DND-41 (cell line): Measurements from ENCODE around the gene SP140.
"Not testable (repeated sequence)": the region's sequence is repeated elsewhere in the genome, so short reads cannot be mapped to it uniquely, and the experiment has no call there.

Experiments
- ATAC-seq: fragments of 200-7000 bp; cut with Tn5 transposase; 3 replicates; pipeline ENCODE4 v1.9.1; 2021; ENCODE audit warnings: low read depth; ENCODE audit not compliant: insufficient read depth
- DNase-seq: peaks from one replicate; pipeline ENCODE4 v3.0.0-alpha.2; 2020
- H2AFZ ChIP-seq: 2 replicates; pipeline ENCODE4 v1.6.0; 2012; ENCODE audit warnings: low read depth, low read length
- H3K27ac ChIP-seq: 2 replicates; pipeline ENCODE4 v1.5.1; 2012; ENCODE audit warnings: low read length, inconsistent platforms
- H3K27me3 ChIP-seq: fragments of 200-600 bp; sonication (generic); 2 replicates; pipeline ENCODE4 v1.6.0; 2012; ENCODE audit warnings: low read length, mild to moderate bottlenecking, inconsistent platforms; ENCODE audit not compliant: insufficient read depth, poor library complexity
- H3K36me3 ChIP-seq: 2 replicates; pipeline ENCODE4 v1.5.1; 2012; ENCODE audit warnings: low read length, inconsistent platforms; ENCODE audit not compliant: insufficient read depth
- H3K4me1 ChIP-seq: 2 replicates; pipeline ENCODE4 v1.5.1; 2012; ENCODE audit warnings: mild to moderate bottlenecking, low read length; ENCODE audit not compliant: insufficient read depth
- H3K4me2 ChIP-seq: 2 replicates; pipeline ENCODE4 v1.6.0; 2012; ENCODE audit warnings: mild to moderate bottlenecking, moderate library complexity, low read length, inconsistent platforms; ENCODE audit not compliant: insufficient read depth
- H3K4me3 ChIP-seq, 2 experiments: fragments of 200-600 bp in 1 of 2; shearing (Covaris generic) in 1 of 2; 2 replicates each; pipeline ENCODE4 v1.5.1; 2012 to 2016; ENCODE audit warnings: inconsistent platforms in 2 of 2, low read length in 2 of 2, mild to moderate bottlenecking in 2 of 2, low read depth in 1 of 2, moderate library complexity in 1 of 2
- H3K79me2 ChIP-seq: 2 replicates; pipeline ENCODE4 v1.6.0; 2012; ENCODE audit warnings: low read length, inconsistent platforms; ENCODE audit not compliant: insufficient read depth
- H3K9ac ChIP-seq: 2 replicates; pipeline ENCODE4 v1.6.0; 2012; ENCODE audit warnings: low read depth, mild to moderate bottlenecking, inconsistent platforms, low read length, moderate library complexity
- H3K9me3 ChIP-seq: 2 replicates; pipeline ENCODE4 v1.5.1; 2012; ENCODE audit warnings: low read length, moderate library complexity, mild to moderate bottlenecking, inconsistent platforms; ENCODE audit not compliant: insufficient read depth, severe bottlenecking
- H4K20me1 ChIP-seq: 2 replicates; pipeline ENCODE4 v1.6.0; 2012; ENCODE audit warnings: low read length; ENCODE audit not compliant: insufficient read depth
- EZH2 ChIP-seq: IDR thresholded peaks from 3 replicates; pipeline ENCODE4 v1.6.1; 2012; ENCODE audit warnings: borderline replicate concordance, low read depth, mild to moderate bottlenecking, moderate library complexity, low read length, inconsistent platforms; ENCODE audit not compliant: severe bottlenecking
- TF ChIP-seq, protein P1 (sequence below): IDR thresholded peaks from 2 replicates; pipeline ENCODE4 v1.5.1; 2012; ENCODE audit warnings: borderline replicate concordance, low read length, moderate library complexity, mild to moderate bottlenecking; ENCODE audit not compliant: poor library complexity, severe bottlenecking; ENCODE audit errors: extremely low read depth

The SP140 gene

DNA sequence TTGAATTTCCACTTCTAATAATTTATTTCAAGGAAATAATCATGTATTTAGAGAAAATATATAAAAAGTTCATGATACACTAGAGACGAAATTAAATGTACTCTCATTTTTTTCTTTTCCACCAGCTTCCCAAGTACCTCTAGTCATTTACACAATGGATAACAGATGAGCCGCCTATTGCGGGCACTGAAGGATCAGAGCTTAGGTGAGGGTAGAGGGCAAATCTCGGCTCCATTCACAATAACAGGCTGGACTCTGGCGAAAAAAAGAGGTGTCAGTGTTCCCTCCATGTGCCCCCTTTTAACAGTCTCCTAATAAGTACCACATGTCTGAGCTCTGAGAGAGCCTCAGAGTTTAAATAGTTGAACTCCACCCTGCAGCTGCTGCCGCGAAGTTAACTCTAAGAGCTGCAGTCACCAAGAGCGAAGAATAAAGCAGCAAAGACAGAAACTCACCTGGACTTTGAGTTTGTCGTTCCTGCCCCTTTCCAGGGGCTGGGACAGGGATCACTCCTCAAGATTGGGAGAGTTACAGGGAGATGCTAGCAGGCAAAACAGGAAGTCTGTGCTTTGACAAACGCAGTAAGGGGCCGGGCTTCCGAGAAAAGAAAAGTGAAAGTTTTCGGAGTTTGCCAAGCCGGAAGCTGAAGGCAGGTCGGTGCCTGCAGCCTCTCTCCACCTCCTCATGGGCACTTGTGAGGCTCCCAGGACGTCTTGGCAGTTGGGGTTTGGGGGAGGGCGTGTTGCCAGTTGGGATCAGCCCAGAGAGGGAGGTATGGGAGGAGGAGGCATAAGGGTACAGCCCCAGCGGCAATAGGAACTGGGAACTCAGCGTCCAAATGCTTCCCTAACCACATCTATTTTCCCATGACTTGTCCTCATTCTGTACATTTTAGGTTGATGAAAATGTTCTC lies 5.9 kb upstream of the SP140 start, which contains the start of gene SP110:
Gene SP110, minus strand, starts transcription at position 566 of the 913 bp plus-strand sequence. CDS start 3,057 bp downstream, outside the sequence.
- Histone ChIP-seq H3K4me3 (peak within 1 kb of the TSS; percentile 48 to 72), H3K9me3 (no peaks in the 10 kb centered on the region), H3K36me3 (peaks cover 26% of the 10 kb centered on the region), H3K9ac (peak within 1 kb of the TSS; percentile 54), H3K27ac (peak within 1 kb of the TSS; percentile 90), H3K4me1 (peaks cover 42% of the 10 kb centered on the region), H2AFZ (peak within 1 kb of the TSS; percentile 75), H4K20me1 (no peaks in the 10 kb centered on the region), H3K27me3 (no peaks in the 10 kb centered on the region), H3K4me2 (peak within 1 kb of the TSS; percentile 79), H3K79me2 (peaks cover 39% of the 10 kb centered on the region)
- DNase-seq (peak; percentile 92), ATAC-seq (peak; percentile 94)
- TF ChIP-seq, protein P1, sequence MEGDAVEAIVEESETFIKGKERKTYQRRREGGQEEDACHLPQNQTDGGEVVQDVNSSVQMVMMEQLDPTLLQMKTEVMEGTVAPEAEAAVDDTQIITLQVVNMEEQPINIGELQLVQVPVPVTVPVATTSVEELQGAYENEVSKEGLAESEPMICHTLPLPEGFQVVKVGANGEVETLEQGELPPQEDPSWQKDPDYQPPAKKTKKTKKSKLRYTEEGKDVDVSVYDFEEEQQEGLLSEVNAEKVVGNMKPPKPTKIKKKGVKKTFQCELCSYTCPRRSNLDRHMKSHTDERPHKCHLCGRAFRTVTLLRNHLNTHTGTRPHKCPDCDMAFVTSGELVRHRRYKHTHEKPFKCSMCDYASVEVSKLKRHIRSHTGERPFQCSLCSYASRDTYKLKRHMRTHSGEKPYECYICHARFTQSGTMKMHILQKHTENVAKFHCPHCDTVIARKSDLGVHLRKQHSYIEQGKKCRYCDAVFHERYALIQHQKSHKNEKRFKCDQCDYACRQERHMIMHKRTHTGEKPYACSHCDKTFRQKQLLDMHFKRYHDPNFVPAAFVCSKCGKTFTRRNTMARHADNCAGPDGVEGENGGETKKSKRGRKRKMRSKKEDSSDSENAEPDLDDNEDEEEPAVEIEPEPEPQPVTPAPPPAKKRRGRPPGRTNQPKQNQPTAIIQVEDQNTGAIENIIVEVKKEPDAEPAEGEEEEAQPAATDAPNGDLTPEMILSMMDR: no peak
- TF ChIP-seq EZH2: no peak

DNA sequence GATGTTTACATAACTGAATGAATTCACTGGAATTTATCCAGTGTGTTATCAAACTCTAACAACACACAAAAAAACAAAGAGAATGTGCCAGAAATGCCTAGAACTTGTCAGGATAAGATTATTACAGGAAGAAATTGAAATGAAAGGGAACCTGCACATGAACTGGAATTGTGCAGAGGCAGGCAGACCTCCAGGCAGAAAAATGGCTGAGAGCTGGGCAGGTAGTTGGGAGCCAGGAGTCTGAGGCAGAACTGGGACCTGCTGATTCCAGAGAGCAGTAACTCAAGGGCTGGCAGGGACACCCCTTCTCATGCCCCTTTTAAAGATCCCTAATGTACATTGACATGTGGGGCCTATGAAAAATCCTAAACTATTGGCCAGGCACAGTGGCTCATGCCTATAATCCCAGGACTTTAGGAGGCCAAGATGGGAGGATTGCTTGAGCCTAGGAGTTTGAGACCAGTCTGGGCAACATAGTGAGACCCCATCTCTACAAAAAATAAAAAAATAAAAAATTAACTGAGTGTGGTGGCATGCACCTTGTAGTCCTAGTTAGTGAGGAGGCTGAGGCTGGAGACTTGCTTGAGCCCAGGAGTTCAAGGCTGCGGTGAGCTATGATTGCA lies 5.1 kb upstream of the SP140 start:
- H3K4me1 ChIP-seq: peaks cover 42% of the 10 kb centered on the region
- H3K27me3 ChIP-seq: no peaks in the 10 kb centered on the region
- peak overlapping the region; percentile 90 for H3K27ac ChIP-seq
- H3K9ac ChIP-seq: peak overlapping the region; percentile 54
- TF ChIP-seq, protein P1: no peak
- no peak for TF ChIP-seq EZH2
- H4K20me1 ChIP-seq: no peaks in the 10 kb centered on the region
- H2AFZ ChIP-seq: peak overlapping the region; percentile 75
- DNase-seq: no peak
- peak overlapping the region; percentile 79 for H3K4me2 ChIP-seq
- no peaks in the 10 kb centered on the region for H3K9me3 ChIP-seq
- H3K36me3 ChIP-seq: peaks cover 18% of the 10 kb centered on the region
- no peak for ATAC-seq
- H3K79me2 ChIP-seq: peaks cover 39% of the 10 kb centered on the region
- H3K4me3 ChIP-seq: peak overlapping the region; percentile 48 to 72; a peak in 3 of 4 replicates

DNA sequence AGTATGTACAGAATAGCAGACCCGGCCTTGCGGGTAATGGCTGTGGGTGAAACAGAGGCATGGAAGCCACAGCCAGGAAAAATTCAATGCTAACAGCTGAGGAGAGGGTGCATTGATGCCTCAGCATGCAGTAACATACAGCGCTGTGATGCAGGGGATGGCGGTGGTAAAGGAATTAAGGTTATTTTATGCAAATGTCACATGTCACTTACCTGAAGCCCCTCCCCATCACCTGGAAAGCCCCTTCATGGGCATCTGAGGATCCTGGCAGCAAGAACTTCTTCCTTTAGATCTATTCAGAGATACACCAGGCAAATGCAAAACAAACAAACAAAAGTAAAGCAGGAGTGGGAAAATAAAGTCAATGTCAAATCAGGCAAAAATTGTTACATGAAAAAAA lies 4.0 kb upstream of the SP140 start:
- H3K9ac ChIP-seq: no peak overlapping the region
- H4K20me1 ChIP-seq: no peaks in the 10 kb centered on the region
- H3K4me3 ChIP-seq: no peak overlapping the region
- peaks cover 37% of the 10 kb centered on the region for H3K4me1 ChIP-seq
- H3K27me3 ChIP-seq: no peaks in the 10 kb centered on the region
- no peaks in the 10 kb centered on the region for H3K9me3 ChIP-seq
- H2AFZ ChIP-seq: no peak overlapping the region; the same call in 1 of the 2 replicates
- no peak for TF ChIP-seq EZH2
- TF ChIP-seq, protein P1: no peak
- H3K79me2 ChIP-seq: peaks cover 31% of the 10 kb centered on the region
- ATAC-seq (no peak), DNase-seq (no peak)
- no peak overlapping the region for H3K4me2 ChIP-seq
- H3K36me3 ChIP-seq: peaks cover 8% of the 10 kb centered on the region
- H3K27ac ChIP-seq: peak overlapping the region; percentile 56; the same call in 1 of the 2 replicates

DNA sequence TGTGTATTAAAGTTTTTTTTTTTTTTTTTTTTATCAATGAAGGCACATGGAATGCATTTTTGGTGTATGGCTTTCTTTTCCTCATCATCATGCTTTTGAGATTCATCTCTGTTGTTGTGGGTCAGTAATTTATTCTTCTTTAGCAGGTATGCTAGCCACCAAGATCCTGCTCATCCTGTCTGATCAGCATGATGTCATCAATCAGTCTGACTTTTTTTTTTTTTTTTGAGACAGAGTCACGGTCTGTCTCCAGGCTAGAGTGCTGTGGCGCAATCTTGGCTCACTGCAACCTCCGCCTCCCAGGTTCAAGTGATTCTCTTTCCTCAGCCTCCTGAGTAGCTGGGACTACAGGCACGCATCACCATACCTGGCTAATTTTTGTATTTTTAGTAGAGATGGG lies 2.7 kb upstream of the SP140 start:
- peaks cover 24% of the 10 kb centered on the region for H3K4me1 ChIP-seq
- DNase-seq: not testable (repeated sequence)

More for the DNA sequence above, 2.7 kb upstream of the SP140 start:
- H3K4me3 ChIP-seq, H3K9ac ChIP-seq, H3K36me3 ChIP-seq, H3K9me3 ChIP-seq, H4K20me1 ChIP-seq, ATAC-seq, H3K27ac ChIP-seq, H2AFZ ChIP-seq, H3K4me2 ChIP-seq, H3K27me3 ChIP-seq: not testable (repeated sequence)
- peaks cover 20% of the 10 kb centered on the region for H3K79me2 ChIP-seq
